Dedifferentiated amniotic fluid mesenchymal stem cell (primary cell): ENCODE results near the gene ZNF70.

Experiments used
- DNase-seq: peaks from one replicate; pipeline ENCODE4 v3.0.0-alpha.2; 2016; ENCODE audit errors: extremely low spot score

Gene ZNF70

GRCh38 chr22:23716811-23717801 is 33.8 kb downstream of the ZNF70 start:
- peak; percentile 66 for DNase-seq

- no peak for DNase-seq
Measured at GRCh38 chr22:23715806-23716375, 35.0 kb downstream of the ZNF70 start.

GRCh38 chr22:23714596-23715578 is 36.0 kb downstream of the ZNF70 start:
- no peak for DNase-seq

- DNase-seq = no peak
Measured at GRCh38 chr22:23713696-23714595, 37.0 kb downstream of the ZNF70 start.

GRCh38 chr22:23712256-23712655 is 38.7 kb downstream of the ZNF70 start:
- no peak for DNase-seq

- DNase-seq = no peak
Measured at GRCh38 chr22:23709107-23709506, 41.8 kb downstream of the ZNF70 start.

- no peak for DNase-seq
Measured at GRCh38 chr22:23708270-23708669, 42.6 kb downstream of the ZNF70 start.

- no peak for DNase-seq
Measured at GRCh38 chr22:23705358-23705757, 45.6 kb downstream of the ZNF70 start.

- DNase-seq = no peak
Measured at GRCh38 chr22:23704829-23705228, 46.1 kb downstream of the ZNF70 start.

GRCh38 chr22:23704062-23704461 is 46.9 kb downstream of the ZNF70 start:
- no peak for DNase-seq

- no peak for DNase-seq
Measured at GRCh38 chr22:23700706-23701105, 50.2 kb downstream of the ZNF70 start.

- no peak for DNase-seq
Measured at GRCh38 chr22:23698673-23699235, 52.2 kb downstream of the ZNF70 start.

GRCh38 chr22:23698094-23698493 is 52.8 kb downstream of the ZNF70 start:
- no peak for DNase-seq

- no peak for DNase-seq
Measured at GRCh38 chr22:23697031-23697970, 53.6 kb downstream of the ZNF70 start.

- no peak for DNase-seq
Measured at GRCh38 chr22:23696326-23696851, 54.5 kb downstream of the ZNF70 start.

- no peak for DNase-seq
Measured at GRCh38 chr22:23695571-23696325, 55.2 kb downstream of the ZNF70 start.

- DNase-seq = no peak
Measured at GRCh38 chr22:23695141-23695540, 55.8 kb downstream of the ZNF70 start.

GRCh38 chr22:23693979-23694680 is 56.8 kb downstream of the ZNF70 start:
- DNase-seq = no peak
